NB4 (cell line): ENCODE data around the gene FDX2.

Experiments
- DNase-seq: peaks from one replicate; pipeline ENCODE4 v3.0.0; 2010; ENCODE audit warnings: low read depth
- H3K4me3 ChIP-seq: one replicate; pipeline ENCODE4 v1.5.1; 2011; ENCODE audit warnings: mild to moderate bottlenecking, low read depth, low read length, moderate library complexity
- MYC ChIP-seq: IDR thresholded peaks from 2 replicates; pipeline ENCODE4 v1.6.1; 2011; ENCODE audit warnings: low read depth, low read length
- POLR2A ChIP-seq: IDR thresholded peaks from 2 replicates; pipeline ENCODE4 v1.6.1; 2011; ENCODE audit warnings: mild to moderate bottlenecking; ENCODE audit not compliant: insufficient read length; ENCODE audit errors: extremely low read depth
- TF ChIP-seq, protein P1 (sequence below): IDR thresholded peaks from one replicate; pipeline ENCODE4 v1.5.1; 2012; ENCODE audit warnings: low read depth, low read length
- TF ChIP-seq, protein P2 (sequence below): IDR thresholded peaks from 2 replicates; pipeline ENCODE4 v1.6.1; 2011; ENCODE audit warnings: low read depth, low read length

FDX2 gene

DNA sequence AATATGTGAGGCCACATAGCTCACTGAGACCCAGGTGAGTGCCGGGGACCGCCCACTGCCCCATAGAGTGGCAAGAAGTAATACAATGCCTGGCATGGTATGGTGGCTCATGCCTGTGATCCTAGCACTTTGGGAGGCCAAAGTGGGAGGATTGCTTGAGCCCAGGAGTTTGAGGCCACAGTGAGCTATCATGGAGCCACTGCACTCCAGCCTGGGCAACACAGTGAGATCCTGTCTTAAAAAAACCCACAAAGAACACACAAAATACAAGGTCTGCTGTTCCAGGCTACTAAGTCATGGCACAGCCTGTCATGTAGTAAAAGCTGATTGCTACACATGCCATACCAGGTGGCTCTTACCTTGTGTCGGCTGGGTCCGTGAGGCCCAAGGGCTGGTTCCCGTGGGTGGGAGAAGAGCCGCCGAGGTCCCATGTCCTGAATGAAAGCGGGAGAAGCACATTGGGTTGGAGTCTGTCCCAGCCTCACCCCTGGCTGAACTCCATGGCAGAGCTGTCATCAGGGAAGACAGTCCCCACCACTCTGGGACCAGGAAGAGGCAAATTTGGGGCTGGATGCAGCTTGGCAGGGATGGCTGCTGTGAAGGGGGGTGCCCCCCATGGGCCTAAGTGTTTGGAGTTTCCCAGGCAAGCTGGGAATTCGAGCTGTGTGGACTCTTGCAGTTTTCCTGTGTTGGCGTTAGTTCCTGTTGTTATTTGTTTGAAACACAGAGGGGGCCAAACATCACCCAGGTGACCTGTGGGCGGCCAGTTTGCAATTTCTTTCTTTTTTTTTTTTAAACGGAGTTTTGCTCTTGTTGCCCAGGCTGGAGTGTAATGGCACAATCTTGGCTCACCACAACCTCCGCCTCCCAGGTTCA, 3.2 kb upstream of the FDX2 start:
- DNase-seq: no peak
- no peak overlapping the region for H3K4me3 ChIP-seq
- no peak for TF ChIP-seq POLR2A
- TF ChIP-seq, protein P1, sequence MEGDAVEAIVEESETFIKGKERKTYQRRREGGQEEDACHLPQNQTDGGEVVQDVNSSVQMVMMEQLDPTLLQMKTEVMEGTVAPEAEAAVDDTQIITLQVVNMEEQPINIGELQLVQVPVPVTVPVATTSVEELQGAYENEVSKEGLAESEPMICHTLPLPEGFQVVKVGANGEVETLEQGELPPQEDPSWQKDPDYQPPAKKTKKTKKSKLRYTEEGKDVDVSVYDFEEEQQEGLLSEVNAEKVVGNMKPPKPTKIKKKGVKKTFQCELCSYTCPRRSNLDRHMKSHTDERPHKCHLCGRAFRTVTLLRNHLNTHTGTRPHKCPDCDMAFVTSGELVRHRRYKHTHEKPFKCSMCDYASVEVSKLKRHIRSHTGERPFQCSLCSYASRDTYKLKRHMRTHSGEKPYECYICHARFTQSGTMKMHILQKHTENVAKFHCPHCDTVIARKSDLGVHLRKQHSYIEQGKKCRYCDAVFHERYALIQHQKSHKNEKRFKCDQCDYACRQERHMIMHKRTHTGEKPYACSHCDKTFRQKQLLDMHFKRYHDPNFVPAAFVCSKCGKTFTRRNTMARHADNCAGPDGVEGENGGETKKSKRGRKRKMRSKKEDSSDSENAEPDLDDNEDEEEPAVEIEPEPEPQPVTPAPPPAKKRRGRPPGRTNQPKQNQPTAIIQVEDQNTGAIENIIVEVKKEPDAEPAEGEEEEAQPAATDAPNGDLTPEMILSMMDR: no peak
- TF ChIP-seq MYC: no peak
- TF ChIP-seq, protein P2, sequence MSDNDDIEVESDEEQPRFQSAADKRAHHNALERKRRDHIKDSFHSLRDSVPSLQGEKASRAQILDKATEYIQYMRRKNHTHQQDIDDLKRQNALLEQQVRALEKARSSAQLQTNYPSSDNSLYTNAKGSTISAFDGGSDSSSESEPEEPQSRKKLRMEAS: no peak

DNA sequence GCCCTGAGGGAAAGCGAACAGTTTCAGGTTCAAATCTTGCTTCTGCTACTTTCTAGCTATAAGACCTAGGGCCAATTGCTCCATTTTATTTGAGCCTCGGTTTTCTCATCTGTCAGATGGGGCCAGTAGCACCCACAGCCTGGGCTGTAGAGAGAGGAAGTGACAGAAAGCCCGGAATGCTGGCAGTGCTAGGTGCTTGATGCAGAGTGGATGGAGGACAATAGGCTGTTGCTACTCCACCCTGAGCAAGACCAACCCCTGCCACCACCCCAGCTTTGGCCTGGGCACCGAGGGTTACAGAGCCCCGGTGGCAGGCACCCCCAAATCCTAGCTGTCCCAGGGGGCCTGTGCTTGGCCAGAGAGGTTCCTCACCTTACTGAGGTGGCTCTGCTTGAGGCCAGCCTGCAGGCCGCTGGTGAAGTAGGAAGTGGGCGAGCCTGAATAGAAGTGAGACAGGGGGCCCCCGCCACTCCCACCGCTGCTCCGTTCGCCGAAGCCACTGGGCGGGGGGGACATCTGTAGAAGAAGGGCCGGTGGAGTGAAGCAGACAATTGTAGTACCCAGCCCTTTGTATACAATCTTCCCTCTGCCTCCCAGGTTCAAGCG, 2.1 kb upstream of the FDX2 start:
- DNase-seq: no peak
- TF ChIP-seq MYC: no peak
- TF ChIP-seq, protein P2: no peak
- no peak for TF ChIP-seq POLR2A
- TF ChIP-seq, protein P1: no peak
- H3K4me3 ChIP-seq: no peak overlapping the region

DNA sequence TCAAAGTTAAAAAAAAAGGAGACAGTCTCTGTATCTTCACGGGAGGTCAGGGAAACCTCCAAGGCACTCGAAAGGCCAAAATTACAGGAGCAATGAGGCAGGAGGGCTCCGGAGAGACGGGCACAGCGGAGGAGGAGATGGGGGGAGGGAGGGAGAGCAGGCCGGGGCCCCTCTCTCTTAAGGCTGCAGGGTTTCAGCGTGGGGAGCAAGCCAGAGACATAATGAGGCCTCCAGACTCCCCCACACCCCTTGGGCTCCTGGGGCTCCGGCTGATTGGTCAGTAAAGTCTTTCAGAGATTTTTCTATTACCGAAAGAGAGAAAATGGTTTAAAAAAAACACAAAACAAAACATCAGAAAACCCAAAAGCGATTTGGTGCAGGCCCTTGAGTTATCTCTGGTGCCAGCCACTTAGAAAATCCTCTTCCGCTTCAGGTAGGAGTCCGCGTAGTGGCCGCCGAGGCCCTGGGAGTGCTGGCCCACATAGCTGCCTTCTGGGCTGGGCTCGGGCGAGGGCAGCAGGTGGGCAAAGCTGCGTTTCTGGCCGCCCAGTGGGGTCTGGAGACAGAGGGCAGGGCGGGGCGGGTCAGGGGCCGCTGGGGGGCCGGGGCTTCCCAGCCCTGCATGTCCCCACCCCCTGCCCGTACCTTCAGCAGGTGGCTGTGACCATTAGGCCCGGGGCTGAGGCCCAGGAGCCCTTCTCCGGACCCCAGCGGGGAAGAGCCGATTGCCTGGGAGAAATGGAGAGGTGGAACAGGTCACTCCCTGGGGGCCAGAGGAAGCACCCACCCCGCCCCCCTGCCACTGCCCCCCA, 1.4 kb upstream of the FDX2 start:
- no peak for DNase-seq
- TF ChIP-seq MYC (no peak), POLR2A (no peak)
- TF ChIP-seq, protein P1: no peak
- TF ChIP-seq, protein P2: no peak
- no peak overlapping the region for H3K4me3 ChIP-seq

DNA sequence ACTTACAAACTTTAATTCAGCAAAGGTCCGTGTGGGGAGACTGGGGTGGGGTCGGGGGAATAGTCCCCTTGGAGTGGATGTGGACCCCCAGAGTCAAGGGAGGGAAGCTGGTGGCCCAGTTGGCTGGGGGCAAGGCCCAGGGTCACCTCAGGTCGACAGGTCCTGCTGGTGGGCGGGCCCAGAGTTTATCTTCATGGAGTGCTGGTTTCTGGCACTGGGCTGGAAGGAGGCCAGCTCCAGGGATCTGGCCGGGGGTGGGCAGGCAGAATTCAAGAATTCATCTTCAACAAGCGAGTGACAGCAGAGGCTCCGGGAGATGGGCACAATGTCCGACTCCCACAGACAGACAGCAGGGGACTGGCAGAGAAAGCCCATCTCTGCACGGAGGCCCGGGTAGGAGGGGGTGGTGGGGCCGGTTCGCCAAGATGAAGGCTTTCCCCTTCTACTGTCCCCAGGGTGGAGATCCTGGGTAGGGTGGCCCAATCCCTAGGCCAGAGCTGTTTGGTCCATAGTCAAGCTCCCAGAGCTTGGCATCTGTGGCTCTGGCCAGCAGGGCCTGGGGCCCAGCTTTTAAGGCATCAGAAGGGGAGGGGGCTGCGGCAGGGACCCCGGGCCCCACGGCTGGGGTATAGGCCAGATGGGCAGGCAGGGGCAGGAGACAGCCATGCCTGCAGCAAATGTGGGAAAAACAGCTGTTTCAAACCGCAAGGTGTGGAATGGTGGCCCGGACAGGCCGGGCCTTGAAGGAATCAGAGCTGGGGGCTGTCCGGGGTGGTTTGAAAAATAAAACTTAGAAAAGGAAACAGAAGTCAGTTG, 622 bp upstream of the FDX2 start:
- no peak for DNase-seq
- H3K4me3 ChIP-seq: peak overlapping the region; percentile 76
- TF ChIP-seq MYC (no peak), POLR2A (no peak)
- TF ChIP-seq, protein P2: no peak
- TF ChIP-seq, protein P1: no peak

DNA sequence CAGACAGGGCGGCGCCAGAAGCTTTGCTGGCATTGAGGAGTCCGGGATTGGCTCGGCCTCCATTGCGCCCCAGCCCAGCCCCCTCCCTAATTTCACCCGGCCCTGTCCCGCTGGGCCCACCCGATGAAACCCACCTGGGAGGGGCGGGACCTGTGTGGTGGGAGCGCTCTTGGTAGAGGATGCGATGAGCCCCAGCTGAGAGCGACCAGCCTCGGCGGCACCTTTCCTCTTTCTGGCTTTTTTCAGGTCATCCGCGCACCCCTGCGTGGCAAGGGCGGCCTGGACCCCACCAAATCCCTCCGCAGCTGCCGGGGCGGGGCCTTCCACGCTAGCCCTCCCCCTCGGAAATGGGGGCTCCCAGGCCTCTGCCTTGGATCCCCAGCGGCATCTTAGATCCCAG, 6.4 kb downstream of the FDX2 start, which contains the start of gene ZGLP1:
TSS of gene ZGLP1 (minus strand) at position 393 of the 400 bp plus-strand sequence.
- DNase-seq: no peak
- H3K4me3 ChIP-seq: no peak within 1 kb of the TSS
- TF ChIP-seq MYC (no peak), POLR2A (peak; percentile 18)
